Thyroid gland (tissue), 4 donors: Measurements from ENCODE around the gene HOXA7.

Experiments used
- POLR2A ChIP-seq, 2 donors: fragments of 450-650 bp; IDR thresholded peaks; one replicate each; pipeline ENCODE4 v1.6.1; 2017; ENCODE audit warnings: antibody characterized with exemption in 2 of 2, mild to moderate bottlenecking in 2 of 2, moderate library complexity in 1 of 2
- TF ChIP-seq, protein P1 (sequence below), 6 experiments: fragments of 200-600 bp in 3 of 6; fragments of 450-650 bp in 3 of 6; sonication (generic) in 3 of 6; IDR thresholded peaks; one replicate each; pipeline ENCODE4 v1.5.1; 2016 to 2019; ENCODE audit warnings: antibody characterized with exemption in 6 of 6, mild to moderate bottlenecking in 2 of 6, inconsistent platforms in 1 of 6, moderate library complexity in 1 of 6

DNA sequence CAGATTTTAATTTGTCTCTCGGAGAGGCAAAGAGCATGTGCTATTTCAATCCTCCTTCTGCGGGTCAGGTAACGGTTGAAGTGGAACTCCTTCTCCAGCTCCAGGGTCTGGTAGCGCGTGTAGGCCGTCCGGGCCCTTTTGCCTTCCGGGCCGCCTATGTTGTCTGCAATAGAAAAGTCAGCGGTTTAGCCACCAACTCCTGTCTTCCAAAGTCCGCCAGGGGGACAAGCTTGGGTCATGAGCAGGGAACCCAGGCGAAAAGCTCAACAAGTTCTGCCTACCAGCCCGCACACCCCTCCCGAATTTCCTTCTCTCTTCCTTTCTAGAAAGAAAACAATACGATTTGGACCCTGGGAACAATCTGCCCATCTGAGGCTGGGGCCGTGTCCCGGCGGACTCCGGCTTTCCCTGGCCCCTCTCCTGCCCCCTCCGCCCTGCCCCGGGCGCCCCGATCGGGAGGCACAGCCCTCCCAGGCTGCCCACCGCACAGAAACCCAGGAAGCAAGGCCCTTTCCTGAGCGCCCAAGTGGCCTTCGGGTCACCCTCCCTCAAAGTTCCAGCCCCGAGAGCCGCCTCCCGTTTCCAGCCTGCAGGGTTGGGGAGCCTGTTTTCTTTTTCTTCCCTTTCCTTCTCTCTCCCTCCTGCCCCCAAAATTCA lies 14.4 kb downstream of the HOXA7 start:
- TF ChIP-seq, protein P1, sequence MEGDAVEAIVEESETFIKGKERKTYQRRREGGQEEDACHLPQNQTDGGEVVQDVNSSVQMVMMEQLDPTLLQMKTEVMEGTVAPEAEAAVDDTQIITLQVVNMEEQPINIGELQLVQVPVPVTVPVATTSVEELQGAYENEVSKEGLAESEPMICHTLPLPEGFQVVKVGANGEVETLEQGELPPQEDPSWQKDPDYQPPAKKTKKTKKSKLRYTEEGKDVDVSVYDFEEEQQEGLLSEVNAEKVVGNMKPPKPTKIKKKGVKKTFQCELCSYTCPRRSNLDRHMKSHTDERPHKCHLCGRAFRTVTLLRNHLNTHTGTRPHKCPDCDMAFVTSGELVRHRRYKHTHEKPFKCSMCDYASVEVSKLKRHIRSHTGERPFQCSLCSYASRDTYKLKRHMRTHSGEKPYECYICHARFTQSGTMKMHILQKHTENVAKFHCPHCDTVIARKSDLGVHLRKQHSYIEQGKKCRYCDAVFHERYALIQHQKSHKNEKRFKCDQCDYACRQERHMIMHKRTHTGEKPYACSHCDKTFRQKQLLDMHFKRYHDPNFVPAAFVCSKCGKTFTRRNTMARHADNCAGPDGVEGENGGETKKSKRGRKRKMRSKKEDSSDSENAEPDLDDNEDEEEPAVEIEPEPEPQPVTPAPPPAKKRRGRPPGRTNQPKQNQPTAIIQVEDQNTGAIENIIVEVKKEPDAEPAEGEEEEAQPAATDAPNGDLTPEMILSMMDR (IDR thresholded peaks at IDR 0.05): no peak
- TF ChIP-seq POLR2A (IDR thresholded peaks at IDR 0.05): no peak
